Nephron (organoid): Measurements from ENCODE around the gene CRIP2.

Experiments used
- H3K27ac Mint-ChIP-seq, 3 experiments: 2 replicates each; pipeline ENCODE4 v1.8.0; 2020; ENCODE audit warnings: mixed read lengths in 3 of 3, mild to moderate bottlenecking in 2 of 3, moderate library complexity in 1 of 3
- H3K27me3 Mint-ChIP-seq: 2 replicates; pipeline ENCODE4 v1.8.0; 2021; ENCODE audit warnings: low read depth, mild to moderate bottlenecking, moderate library complexity, mixed read lengths
- H3K36me3 Mint-ChIP-seq: 2 replicates; pipeline ENCODE4 v1.8.0; 2020; ENCODE audit warnings: low read depth, mixed read lengths
- H3K4me1 Mint-ChIP-seq: 2 replicates; pipeline ENCODE4 v1.8.0; 2020; ENCODE audit warnings: mixed read lengths
- H3K4me3 Mint-ChIP-seq, 3 experiments: 2 replicates each; pipeline ENCODE4 v1.8.0; 2020; ENCODE audit warnings: mild to moderate bottlenecking in 3 of 3, mixed read lengths in 3 of 3, moderate library complexity in 2 of 3
- H3K9me3 Mint-ChIP-seq: 2 replicates; pipeline ENCODE4 v1.8.0; 2020; ENCODE audit warnings: mixed read lengths
- CTCF ChIP-seq, 3 experiments: fragments of 200-600 bp; sonication (generic); IDR thresholded peaks; one replicate each; pipeline ENCODE4 v1.5.0; 2021; ENCODE audit warnings: antibody characterized with exemption in 3 of 3; ENCODE audit not compliant: unreplicated experiment in 3 of 3

The CRIP2 gene

GRCh38 chr14:105474483-105475268 is at the start of gene CRIP2:
Gene CRIP2, plus strand, starts transcription at chr14:105474821. Its CDS starts 42 bp downstream, at chr14:105474863.
- Mint-ChIP-seq H3K36me3 (no peaks in the 10 kb centered on the region), H3K9me3 (no peaks in the 10 kb centered on the region)

GRCh38 chr14:105424861-105425260 is 49.8 kb upstream of the CRIP2 start:
- no peaks in the 10 kb centered on the region for H3K27me3 Mint-ChIP-seq
- no peak for TF ChIP-seq CTCF (IDR thresholded peaks at IDR 0.05; ENCODE audit: unreplicated experiment in 3 of 3)
- no peak overlapping the region for H3K4me3 Mint-ChIP-seq

More at GRCh38 chr14:105474483-105475268, at the start of gene CRIP2:
- H3K4me3 Mint-ChIP-seq: peak within 1 kb of the TSS; percentile 72 to 80 (median 78)
- peaks cover 5% of the 10 kb centered on the region for H3K4me1 Mint-ChIP-seq
- peaks cover 17% of the 10 kb centered on the region for H3K27me3 Mint-ChIP-seq
- peak within 1 kb of the TSS in 1 of 3 experiments; percentile 61 for H3K27ac Mint-ChIP-seq
- no peak for TF ChIP-seq CTCF (IDR thresholded peaks at IDR 0.05; ENCODE audit: unreplicated experiment in 3 of 3)

GRCh38 chr14:105425823-105426247 is 48.8 kb upstream of the CRIP2 start:
- H3K36me3 Mint-ChIP-seq: peaks cover 47% of the 10 kb centered on the region
- no peaks in the 10 kb centered on the region for H3K4me1 Mint-ChIP-seq
- peaks cover 14% of the 10 kb centered on the region for H3K9me3 Mint-ChIP-seq
- H3K4me3 Mint-ChIP-seq: no peak overlapping the region
- no peaks in the 10 kb centered on the region for H3K27me3 Mint-ChIP-seq
- H3K27ac Mint-ChIP-seq: no peak overlapping the region
- TF ChIP-seq CTCF (IDR thresholded peaks at IDR 0.05; ENCODE audit: unreplicated experiment in 3 of 3): no peak

More at GRCh38 chr14:105424861-105425260, 49.8 kb upstream of the CRIP2 start:
- Mint-ChIP-seq H3K4me1 (no peaks in the 10 kb centered on the region), H3K36me3 (peaks cover 38% of the 10 kb centered on the region), H3K9me3 (peaks cover 11% of the 10 kb centered on the region), H3K27ac (no peak overlapping the region)

GRCh38 chr14:105426416-105427130 is 48.0 kb upstream of the CRIP2 start:
- Mint-ChIP-seq H3K27me3 (no peaks in the 10 kb centered on the region), H3K36me3 (peaks cover 53% of the 10 kb centered on the region), H3K4me3 (no peak overlapping the region), H3K27ac (no peak overlapping the region), H3K9me3 (peaks cover 14% of the 10 kb centered on the region), H3K4me1 (no peaks in the 10 kb centered on the region)
- no peak for TF ChIP-seq CTCF (IDR thresholded peaks at IDR 0.05; ENCODE audit: unreplicated experiment in 3 of 3)

GRCh38 chr14:105427412-105427811 is 47.2 kb upstream of the CRIP2 start:
- TF ChIP-seq CTCF (IDR thresholded peaks at IDR 0.05; ENCODE audit: unreplicated experiment in 3 of 3): no peak
- Mint-ChIP-seq H3K27ac (no peak overlapping the region), H3K36me3 (peaks cover 57% of the 10 kb centered on the region), H3K4me3 (no peak overlapping the region), H3K27me3 (no peaks in the 10 kb centered on the region), H3K4me1 (no peaks in the 10 kb centered on the region), H3K9me3 (peaks cover 14% of the 10 kb centered on the region)
